Activated CD8-positive, alpha-beta memory T cell treated with anti-CD3 and anti-CD28 coated beads for 48 hours (primary cell): Measurements from ENCODE around the gene RPS6KA5.
"Not testable (repeated sequence)": the region's sequence is repeated elsewhere in the genome, so short reads cannot be mapped to it uniquely, and the experiment has no call there.

ENCODE experiments used
- DNase-seq, 3 experiments: peaks; one replicate each; pipeline ENCODE4 v3.0.0-alpha.2; 2020; ENCODE audit warnings: low read depth in 2 of 3, low spot score in 2 of 3

RPS6KA5 gene

GRCh38 chr14:90940318-90940962 lies 120.0 kb downstream of the RPS6KA5 start:
- no peak for DNase-seq

- DNase-seq, result not testable (repeated sequence)
Observed at GRCh38 chr14:90939252-90939795, 121.1 kb downstream of the RPS6KA5 start.

- DNase-seq, result no peak
Observed at GRCh38 chr14:90938615-90939014, 121.8 kb downstream of the RPS6KA5 start.

GRCh38 chr14:90936757-90937440 lies 123.5 kb downstream of the RPS6KA5 start:
- DNase-seq, result no peak

- no peak for DNase-seq
Observed at GRCh38 chr14:90924621-90925340, 135.7 kb downstream of the RPS6KA5 start.

- no peak for DNase-seq
Observed at GRCh38 chr14:90922141-90922540, 138.3 kb downstream of the RPS6KA5 start.

DNA sequence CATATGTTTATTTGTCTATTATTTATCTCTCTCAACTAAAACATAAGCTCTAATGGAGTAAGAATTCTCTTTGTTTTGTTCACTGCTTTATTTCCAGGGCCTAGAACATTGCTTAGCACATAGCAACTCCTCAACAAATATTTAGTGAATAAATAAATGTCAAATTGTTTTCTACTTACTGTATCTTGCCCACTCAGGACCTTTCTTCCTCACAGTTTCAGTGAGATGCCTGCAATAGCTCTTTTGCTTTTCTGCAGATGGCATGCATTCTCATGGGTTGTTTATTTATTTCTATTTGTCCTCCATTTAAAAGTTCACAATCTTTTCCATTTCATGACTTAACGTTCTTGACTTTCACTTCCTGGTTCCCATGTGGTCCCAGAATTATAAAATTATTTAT lies 149.3 kb downstream of the RPS6KA5 start:
- no peak for DNase-seq

DNA sequence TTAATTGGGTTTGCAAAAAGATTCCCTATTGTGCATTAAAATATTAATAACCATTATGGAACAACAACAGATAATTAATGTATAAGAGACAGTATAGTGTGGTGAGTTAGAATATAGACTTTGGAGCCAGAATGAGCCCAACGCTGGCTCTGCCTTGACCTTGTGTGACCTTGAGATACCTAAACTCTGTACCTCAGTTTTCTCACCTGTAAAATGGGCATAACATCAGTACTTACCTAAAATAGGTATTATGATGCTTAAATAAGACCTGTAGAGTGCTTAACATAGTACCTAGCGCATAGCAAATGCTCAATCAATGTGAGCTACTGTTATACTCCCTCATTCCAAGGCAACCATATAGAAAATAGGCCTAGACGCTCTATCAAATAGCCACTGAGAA lies 153.3 kb downstream of the RPS6KA5 start:
- no peak for DNase-seq

- no peak for DNase-seq
Observed at GRCh38 chr14:90905531-90905930, 154.9 kb downstream of the RPS6KA5 start.

- no peak for DNase-seq
Observed at GRCh38 chr14:90903101-90903500, 157.3 kb downstream of the RPS6KA5 start.

DNA sequence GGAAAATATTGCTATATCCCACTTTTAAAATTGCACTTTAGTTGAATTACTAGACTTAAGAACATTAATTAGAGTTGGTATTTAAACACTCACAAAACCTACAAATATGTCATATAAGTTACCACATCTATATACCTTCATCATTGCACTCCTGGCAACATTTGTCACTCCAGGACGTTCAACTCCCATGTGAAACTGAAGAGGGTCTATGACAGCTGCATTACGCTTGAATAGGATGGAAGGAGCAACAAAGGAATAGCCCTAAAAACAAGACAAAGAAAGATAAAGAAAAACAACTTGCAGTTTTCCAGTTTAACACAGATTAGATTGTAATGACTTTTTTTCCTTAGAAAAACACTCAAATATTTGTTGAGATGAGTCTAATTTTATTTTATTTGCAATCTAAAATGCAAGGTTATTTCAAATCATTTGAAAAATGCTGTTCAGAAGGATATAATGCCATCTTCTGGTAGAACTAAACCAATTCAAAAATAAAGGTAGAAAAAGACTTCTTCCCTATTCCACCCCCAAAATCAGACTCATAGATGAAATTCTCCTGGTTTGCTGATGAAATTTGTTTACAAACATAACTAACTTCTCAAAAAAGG lies 159.9 kb downstream of the RPS6KA5 start:
- DNase-seq, result no peak

DNA sequence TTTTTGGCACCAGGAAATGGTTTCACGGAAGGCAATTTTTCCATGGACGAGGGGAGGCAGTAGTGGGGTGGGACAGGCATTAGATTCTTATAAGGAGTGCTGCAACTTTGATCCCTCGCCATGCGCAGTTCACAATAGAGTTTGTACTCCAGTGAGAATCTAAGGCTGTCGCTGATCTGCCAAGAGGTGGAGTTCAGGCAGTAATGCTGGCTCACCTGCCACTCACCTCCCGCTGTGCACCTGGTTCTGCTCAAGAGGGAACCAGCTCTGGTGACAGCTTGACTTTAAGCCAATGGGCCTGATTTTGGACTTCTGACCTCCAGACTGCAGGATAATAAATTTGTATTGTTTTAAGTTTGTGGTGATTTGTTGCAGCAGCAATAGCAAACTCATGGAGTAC lies 163.4 kb downstream of the RPS6KA5 start:
- DNase-seq, result no peak

GRCh38 chr14:90894241-90894640 lies 166.2 kb downstream of the RPS6KA5 start:
- DNase-seq, result no peak

GRCh38 chr14:90893510-90893909 lies 166.9 kb downstream of the RPS6KA5 start:
- no peak for DNase-seq

GRCh38 chr14:90892970-90893369 lies 167.5 kb downstream of the RPS6KA5 start:
- no peak for DNase-seq

DNA sequence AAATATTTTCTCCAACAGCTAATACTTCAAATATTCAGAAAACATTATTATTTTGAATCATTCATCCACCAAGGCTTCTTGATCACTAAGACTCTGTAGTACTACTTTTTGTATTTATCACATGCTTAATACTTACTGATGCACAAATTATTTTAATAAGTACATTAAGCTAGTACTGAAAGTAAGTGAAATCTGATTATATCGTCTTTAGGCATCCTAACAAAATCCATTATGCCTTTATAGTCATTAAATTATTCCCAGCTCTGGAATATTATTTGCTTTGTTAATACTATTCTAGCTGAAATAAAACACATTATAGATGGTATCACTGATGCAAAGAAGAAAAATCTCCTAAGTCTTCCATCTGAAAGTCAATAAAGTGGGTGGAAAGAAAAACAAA lies 169.1 kb downstream of the RPS6KA5 start:
- DNase-seq, result no peak

GRCh38 chr14:90890322-90891020 lies 170.0 kb downstream of the RPS6KA5 start:
- no peak for DNase-seq

DNA sequence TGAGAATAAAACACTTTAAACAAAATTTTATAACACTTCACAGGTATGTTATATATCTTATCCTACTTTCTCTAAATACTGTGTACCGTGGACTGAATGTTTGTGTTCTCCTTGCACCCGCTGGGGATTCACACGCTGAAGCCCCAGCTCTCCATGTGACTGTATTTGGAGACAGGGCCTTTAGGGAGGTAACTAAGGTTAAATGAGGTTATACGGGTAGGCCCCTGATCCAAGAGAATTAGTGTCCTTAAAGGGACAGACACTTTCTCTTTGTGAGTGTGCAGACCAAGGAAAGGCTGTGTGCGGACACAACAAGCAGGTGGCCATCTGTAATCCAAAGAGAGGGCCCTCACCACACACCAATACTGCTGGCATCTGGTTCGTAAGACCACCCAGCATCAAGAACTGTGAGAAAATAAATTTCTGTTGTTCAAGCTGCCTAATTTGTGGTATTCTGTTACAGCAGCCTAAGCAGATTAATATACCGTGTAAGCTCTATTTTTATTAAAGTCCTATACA lies 174.1 kb downstream of the RPS6KA5 start:
- no peak for DNase-seq

GRCh38 chr14:90883782-90884181 lies 176.7 kb downstream of the RPS6KA5 start:
- DNase-seq, result no peak

DNA sequence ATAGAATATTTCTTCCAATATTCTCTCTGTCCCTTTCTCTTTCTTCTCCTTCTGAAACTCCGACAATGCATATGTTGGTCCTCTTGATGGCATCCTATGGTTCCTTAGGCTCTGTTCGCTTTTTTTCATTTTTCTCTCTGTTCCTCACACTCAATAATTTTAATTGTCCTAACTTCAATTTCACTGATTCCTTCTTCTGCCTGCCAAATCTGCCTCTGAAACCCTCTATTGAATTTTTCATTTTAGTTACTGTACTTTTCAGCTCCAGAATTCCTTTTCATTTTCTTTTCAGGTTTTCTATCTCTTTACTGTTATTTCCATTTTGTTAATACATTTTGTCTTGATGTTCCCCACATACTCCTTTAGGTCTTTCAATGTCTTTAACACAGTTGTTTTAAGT lies 177.2 kb downstream of the RPS6KA5 start:
- DNase-seq, result no peak

DNA sequence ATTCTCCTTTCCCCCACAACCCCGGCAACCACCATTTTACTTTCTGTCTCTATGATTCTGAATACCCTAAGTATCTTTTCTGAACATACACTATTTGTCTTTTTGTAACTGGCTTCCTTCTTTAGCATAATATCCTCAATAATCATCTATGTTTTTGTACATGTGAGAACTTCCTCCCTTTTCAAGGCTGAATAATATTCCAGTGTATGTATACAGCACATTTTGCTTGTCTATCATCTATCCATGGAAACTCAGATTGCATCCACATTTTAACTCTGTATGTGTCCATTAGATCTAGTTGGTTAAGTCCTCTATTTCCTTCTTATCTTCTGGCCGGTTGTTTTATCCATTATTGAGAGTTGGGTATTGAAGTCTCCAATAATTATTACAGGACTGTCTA lies 180.2 kb downstream of the RPS6KA5 start:
- no peak for DNase-seq
